GM13977 (cell line): Measurements from ENCODE around the gene ZNF117.
A peak's percentile ranks its signal among the peaks of the same experiment; 100 is the strongest.
"Not testable (repeated sequence)": the region's sequence is repeated elsewhere in the genome, so short reads cannot be mapped to it uniquely, and the experiment has no call there.

Experiments
- DNase-seq: peaks from one replicate; pipeline ENCODE4 v3.0.0; 2012; ENCODE audit warnings: low spot score
- in situ Hi-C: fragments of 300-500 bp; cut with MboI; formaldehyde crosslinking; loops from one replicate; pipeline ENCODE4 v1.12.0; 2022; ENCODE audit warnings: low sequenced_read_pairs, low pct_unique_long_range_greater_than_20kb, mixed read lengths, inconsistent platforms; ENCODE audit not compliant: unreplicated experiment
- TF ChIP-seq, protein P1 (sequence below): IDR thresholded peaks from 2 replicates; pipeline ENCODE4 v1.5.1; 2012; ENCODE audit warnings: mild to moderate bottlenecking, control low read depth; ENCODE audit not compliant: insufficient read depth; ENCODE audit errors: extremely low read depth, missing control alignments

The ZNF117 gene

DNA sequence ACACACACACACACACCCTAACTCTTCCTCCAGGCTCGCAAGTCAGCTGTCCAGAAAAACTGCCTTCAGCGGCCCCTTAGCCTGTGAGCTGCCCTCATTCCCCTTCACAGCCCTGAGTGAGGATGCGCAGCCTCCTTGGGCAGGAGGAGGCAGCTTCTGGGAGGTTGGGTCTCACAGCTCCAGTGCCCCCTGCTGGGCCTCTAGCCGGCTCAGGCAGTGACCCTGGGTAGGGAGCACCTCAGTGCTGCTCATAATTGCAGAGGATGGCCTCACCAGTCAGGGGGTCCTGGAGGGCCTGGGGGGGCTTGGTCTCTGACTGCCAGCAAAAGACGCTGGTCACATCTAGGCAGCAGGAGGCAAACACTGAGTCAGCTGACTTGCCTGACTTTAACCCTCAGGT is 44.1 kb downstream of the ZNF117 start:
- in situ Hi-C loops, result no loop called here
- TF ChIP-seq, protein P1, sequence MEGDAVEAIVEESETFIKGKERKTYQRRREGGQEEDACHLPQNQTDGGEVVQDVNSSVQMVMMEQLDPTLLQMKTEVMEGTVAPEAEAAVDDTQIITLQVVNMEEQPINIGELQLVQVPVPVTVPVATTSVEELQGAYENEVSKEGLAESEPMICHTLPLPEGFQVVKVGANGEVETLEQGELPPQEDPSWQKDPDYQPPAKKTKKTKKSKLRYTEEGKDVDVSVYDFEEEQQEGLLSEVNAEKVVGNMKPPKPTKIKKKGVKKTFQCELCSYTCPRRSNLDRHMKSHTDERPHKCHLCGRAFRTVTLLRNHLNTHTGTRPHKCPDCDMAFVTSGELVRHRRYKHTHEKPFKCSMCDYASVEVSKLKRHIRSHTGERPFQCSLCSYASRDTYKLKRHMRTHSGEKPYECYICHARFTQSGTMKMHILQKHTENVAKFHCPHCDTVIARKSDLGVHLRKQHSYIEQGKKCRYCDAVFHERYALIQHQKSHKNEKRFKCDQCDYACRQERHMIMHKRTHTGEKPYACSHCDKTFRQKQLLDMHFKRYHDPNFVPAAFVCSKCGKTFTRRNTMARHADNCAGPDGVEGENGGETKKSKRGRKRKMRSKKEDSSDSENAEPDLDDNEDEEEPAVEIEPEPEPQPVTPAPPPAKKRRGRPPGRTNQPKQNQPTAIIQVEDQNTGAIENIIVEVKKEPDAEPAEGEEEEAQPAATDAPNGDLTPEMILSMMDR, result peak; percentile 20
- DNase-seq, result peak; percentile 26

DNA sequence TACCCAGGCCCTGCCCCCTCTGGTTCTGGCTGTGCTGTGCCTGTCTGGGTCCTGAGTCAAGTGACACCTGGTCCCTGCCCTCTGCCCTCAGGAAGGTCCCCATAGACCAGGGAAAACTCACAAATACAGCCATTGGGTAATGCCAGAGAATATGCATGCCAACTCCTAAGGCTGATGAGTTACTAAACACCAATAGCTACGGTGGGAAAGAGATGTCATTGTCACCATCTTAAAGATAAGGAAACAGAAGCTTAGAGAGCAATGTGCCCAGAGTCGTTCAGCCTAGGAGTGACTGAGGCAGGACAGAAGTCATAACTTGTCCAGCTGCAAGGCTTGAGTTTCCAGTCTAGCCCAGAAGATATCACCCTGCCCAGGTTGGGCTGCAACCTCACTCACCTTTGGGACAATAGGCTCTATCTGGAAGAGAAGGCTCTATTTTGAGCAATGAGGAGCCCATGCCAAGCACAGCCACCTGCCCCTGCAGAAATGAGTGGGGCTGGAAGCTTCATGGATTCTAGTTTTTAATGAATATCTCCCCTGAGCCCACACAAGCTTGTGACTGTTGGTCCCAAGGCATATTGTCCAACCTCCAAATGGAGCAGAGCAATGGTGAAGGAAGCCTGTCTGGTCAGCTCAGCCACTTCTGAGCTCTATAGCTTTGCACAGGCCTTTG is 45.2 kb downstream of the ZNF117 start:
- in situ Hi-C loops, result no loop called here
- TF ChIP-seq, protein P1, result no peak
- no peak for DNase-seq

DNA sequence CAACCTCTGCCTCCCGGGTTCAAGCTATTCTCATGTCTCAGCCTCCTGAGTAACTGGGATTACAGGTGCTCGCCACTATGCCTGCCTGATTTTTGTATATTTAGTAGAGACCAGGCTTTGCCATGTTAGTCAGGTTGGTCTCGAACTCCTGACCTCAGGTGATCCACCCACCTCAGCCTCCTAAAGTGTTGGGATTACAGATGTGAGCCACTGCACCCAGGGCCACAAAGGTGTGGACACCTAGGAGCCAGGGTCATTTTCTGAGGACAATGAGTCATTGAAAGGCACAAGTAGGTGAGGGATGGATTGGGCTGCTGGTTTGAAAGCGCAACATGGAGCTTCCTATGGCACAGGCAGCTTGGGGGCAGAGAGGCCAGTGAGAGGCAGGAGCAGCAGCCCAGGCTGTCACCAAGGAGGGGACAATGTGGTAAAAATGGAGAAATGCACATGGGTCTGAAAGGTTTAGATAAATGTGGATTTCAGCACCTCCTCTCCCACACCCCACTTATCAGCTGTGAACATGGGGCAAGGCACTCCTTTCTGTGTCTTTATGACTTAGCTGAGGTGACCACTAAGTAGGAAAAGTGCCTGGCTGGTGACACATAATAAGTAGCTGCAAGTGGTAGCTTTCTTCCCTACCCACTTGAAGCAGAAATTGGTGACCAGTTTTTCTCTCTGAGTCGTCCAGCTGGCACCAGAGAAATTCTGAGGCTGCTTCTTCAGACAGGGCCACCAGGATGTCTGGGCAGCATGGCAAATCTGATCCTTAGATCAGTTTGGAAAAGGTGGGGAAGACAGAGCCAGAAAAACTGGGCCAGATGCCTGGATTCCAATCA is 46.0 kb downstream of the ZNF117 start:
- DNase-seq, in situ Hi-C loops: not testable (repeated sequence)

DNA sequence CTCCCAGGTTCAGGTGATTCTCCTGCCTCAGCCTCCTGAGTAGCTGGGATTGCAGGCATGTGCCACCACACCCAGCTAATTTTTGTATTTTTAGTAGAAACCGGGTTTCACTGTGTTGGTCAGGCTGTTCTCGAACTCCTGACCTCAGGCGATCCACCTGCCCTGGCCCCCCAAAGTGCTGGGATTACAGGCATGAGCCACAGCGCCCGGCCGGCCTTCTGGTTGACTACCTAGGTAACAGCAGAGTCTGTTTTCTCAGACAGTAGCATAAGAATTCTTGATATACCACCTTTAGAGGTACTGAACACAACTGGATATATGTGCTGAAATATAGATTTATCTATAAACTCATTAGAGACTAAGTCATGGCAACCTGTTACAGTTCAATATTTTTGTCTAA is 50.8 kb downstream of the ZNF117 start:
- in situ Hi-C loops, DNase-seq: not testable (repeated sequence)

DNA sequence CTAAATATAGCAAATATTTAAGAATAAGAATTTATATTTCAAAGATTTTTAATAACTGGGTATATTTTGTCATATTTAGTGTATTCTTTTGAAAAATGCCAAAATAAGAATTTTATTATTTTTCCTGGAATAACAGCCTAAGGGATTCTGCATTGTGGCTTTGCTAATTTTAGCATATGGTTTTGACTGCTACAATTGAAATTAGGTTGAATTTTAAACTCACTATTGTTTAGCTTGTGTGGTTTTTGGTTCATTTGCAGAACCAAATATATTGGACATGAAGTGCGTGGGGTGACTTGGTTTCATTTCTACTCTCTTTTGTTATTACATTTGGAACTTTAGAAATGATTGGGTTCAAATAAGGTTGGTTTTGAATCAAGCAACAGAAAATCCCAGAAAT is 52.3 kb downstream of the ZNF117 start:
- in situ Hi-C loops, result no loop called here
- DNase-seq, result no peak
- TF ChIP-seq, protein P1, result no peak

DNA sequence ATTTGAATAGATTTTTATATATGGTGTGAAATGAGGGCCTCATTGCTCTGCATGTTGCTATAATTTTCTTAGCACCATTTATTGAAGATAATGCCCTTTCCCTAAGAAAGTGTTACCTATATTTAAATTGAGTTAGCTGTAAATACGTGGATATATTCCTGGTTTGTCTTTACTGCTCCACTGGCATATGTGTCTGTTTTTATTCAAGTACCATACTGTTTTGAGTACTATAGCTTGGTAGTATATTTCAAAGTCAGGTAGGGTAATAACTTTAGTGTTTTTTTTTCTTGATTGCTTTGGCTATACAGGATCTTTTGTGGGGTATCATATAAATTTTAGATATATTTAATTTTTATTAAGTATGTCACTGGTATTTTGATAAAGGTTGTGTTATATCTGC is 56.4 kb downstream of the ZNF117 start:
- DNase-seq, result no peak
- in situ Hi-C loops, result no loop called here
- TF ChIP-seq, protein P1, result no peak

DNA sequence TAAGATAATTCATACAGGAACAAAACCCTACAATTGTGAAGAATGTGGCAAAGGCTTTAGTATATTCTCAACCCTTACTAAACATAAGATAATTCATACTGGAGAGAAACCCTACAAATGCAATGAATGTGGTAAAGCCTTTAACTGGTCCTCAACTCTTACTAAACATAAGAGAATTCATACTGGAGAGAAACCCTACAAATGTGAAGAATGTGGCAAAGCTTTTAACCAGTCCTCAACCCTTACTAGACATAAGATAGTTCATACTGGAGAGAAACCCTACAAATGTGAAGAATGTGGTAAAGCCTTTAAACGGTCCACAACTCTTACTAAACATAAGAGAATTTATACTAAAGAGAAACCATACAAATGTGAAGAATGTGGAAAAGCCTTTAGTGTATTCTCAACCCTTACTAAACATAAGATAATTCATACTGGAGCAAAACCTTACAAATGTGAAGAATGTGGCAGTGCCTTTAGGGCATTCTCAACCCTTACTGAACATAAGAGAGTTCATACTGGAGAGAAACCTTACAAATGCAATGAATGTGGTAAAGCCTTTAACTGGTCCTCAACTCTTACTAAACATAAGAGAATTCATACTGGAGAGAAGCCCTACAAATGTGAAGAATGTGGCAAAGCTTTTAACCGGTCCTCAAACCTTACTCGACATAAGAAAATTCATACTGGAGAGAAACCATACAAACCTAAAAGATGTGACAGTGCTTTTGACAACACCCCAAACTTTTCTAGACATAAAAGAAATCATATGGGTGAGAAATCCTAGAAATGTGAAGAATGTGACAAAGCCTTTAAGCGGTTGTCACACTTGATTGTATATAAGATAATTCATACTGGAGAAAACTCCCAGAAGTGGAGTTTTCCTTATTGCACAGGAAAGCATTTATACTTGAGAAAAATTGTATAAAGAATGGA is 62.3 kb downstream of the ZNF117 start:
- in situ Hi-C loops, DNase-seq: not testable (repeated sequence)
